Epithelial cell of esophagus (primary cell): ENCODE measurements around the gene CPLANE2.

ENCODE experiments used
- DNase-seq: peaks from one replicate; pipeline ENCODE4 v3.0.0; 2010; ENCODE audit warnings: low read depth
- H3K4me3 ChIP-seq: 2 replicates; pipeline ENCODE4 v1.5.1; 2011; ENCODE audit warnings: mild to moderate bottlenecking, low read length, control low read depth
- TF ChIP-seq, protein P1 (sequence below): IDR thresholded peaks from 2 replicates; pipeline ENCODE4 v1.5.1; 2011; ENCODE audit warnings: low read depth, mild to moderate bottlenecking, low read length, control low read depth, inconsistent platforms; ENCODE audit not compliant: insufficient read depth; ENCODE audit errors: missing control alignments

CPLANE2 gene, protein sequence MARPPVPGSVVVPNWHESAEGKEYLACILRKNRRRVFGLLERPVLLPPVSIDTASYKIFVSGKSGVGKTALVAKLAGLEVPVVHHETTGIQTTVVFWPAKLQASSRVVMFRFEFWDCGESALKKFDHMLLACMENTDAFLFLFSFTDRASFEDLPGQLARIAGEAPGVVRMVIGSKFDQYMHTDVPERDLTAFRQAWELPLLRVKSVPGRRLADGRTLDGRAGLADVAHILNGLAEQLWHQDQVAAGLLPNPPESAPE

DNA sequence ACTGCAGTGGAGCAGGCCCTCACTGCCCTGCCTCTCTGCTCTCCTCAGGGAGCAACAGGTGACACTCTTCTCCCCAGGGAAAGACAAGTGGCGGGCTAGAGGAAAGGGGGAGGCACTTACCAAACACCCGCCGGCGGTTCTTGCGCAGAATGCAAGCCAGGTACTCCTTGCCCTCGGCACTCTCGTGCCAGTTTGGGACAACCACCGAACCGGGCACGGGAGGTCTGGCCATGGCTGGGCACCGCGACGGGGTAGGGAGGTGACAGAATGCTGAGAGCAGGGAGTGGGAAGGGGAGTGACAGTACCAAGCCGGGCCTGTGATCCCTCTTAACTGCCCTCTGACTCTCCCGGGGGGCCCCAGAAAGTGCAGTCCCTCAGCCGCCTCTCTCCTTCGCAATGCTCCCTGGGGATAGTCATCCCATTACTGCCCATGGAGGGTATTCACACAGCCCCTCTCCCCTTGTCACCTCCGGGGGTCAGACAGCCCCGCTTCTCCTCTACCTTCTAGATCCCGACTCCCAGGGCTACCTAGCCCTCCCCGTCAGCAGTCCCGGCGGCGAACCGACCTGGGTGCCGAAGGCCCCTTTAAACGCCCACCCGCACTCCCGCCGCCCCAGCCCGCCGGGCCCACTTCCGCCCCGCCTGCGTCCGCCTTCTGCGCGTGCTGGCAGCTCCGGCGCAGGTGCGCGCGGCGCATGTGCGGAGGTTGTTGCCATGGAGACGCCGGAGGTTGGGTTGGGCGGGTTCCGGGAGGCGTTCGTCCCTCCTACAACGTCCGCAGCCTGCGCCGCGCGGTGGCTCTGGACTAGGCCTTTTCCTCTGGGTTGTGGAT is at the start of gene CPLANE2:
TSS of gene CPLANE2 (minus strand) at position 673 of the 832 bp plus-strand sequence. CDS start at position 232, 441 bp downstream.
- TF ChIP-seq, protein P1, sequence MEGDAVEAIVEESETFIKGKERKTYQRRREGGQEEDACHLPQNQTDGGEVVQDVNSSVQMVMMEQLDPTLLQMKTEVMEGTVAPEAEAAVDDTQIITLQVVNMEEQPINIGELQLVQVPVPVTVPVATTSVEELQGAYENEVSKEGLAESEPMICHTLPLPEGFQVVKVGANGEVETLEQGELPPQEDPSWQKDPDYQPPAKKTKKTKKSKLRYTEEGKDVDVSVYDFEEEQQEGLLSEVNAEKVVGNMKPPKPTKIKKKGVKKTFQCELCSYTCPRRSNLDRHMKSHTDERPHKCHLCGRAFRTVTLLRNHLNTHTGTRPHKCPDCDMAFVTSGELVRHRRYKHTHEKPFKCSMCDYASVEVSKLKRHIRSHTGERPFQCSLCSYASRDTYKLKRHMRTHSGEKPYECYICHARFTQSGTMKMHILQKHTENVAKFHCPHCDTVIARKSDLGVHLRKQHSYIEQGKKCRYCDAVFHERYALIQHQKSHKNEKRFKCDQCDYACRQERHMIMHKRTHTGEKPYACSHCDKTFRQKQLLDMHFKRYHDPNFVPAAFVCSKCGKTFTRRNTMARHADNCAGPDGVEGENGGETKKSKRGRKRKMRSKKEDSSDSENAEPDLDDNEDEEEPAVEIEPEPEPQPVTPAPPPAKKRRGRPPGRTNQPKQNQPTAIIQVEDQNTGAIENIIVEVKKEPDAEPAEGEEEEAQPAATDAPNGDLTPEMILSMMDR: no peak
- peak; percentile 94 for DNase-seq
- peak within 1 kb of the TSS; percentile 72 for H3K4me3 ChIP-seq

DNA sequence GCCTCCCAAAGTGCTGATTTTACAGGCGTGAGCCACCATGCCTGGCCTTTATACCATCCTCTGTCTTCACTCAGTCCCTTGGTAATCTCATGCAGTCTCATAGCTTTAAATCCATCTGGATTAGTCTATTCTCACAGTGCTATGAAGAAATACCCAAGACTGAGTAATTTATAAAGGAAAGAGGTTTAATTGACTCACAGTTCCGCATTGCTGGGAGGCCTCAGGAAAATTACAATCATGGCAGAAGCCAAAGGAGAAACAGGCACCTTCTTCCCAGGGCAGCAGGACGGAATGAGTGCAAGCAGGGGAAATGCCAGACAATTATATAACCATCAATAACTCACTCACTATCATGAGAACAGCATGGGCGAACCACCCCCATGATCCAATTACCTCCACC is 49.1 kb upstream of the CPLANE2 start:
- TF ChIP-seq, protein P1: no peak

DNA sequence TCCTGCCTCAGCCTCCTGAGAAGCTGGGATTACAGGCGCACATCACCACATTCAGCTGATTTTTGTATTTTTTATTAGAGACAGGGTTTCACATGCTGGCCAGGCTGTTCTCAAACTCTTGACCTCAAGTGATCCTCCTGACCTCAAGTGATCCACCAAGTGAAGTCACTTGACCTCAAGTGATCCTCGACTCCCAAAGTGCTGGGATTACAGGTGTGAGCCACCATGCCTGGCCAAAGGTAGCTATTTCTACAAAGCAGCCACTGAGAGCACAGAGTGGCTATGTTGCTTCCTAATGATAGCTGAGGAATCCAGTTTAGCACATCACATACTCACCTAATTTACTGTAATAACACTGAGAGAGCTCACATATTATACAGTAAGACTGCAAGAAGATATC is 44.8 kb upstream of the CPLANE2 start:
- no peak for DNase-seq
- H3K4me3 ChIP-seq: no peak overlapping the region
- TF ChIP-seq, protein P1: no peak

More for the DNA sequence above, 49.1 kb upstream of the CPLANE2 start:
- peak; percentile 34 for DNase-seq
- no peak overlapping the region for H3K4me3 ChIP-seq

DNA sequence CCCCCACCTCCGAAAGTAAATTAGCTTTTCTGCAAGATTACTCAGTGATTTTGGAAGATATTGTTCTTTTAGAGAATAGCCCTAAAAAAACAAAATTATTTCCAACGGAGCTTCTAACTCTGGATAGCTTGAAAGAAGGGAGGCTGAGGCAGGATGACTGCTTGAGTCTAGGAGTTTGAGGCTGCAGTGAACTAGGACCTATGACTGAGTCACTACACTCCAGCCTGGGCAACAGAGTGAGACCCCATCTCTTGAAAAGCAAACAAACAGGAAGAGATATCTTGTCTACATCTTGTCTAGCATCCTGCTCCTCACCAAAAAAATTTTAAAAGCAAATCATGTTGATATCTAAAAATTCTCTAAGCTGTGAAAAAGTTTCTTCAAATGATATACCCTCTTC is 42.2 kb upstream of the CPLANE2 start:
- TF ChIP-seq, protein P1: no peak
- H3K4me3 ChIP-seq: no peak overlapping the region
- no peak for DNase-seq

DNA sequence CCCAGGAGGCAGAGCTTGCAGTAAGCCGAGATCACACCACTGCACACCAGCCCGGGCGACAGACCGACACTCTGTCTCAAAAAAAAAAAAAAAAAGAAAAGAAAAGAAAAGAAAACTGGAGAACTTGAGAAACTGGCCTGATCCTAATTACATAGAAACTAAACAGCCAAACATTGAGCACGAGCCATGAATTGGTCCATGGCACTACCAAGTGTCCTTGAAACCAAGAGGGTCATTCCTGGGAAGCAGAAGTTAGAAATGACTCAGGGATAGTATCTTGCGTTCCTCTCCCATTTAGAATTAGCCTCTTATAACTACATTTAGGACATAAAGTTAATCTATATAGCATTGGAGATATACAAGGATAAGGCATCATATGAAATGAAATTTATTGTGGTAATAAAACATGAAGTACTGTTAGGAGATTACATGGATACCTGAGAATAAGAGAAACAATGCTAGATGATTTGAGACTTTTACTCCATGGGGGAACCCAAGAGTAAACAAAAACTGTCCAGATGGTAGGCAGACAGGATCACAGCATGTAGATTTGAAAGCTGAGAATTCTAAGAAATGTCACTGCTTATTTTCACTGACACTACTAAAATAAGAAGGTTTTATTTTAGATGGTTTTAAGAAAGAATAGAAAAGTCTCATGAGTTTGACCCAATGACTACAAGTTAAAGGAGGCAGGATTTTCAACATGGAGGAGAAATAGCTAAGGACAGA is 39.5 kb upstream of the CPLANE2 start:
- DNase-seq: no peak
- TF ChIP-seq, protein P1: no peak

DNA sequence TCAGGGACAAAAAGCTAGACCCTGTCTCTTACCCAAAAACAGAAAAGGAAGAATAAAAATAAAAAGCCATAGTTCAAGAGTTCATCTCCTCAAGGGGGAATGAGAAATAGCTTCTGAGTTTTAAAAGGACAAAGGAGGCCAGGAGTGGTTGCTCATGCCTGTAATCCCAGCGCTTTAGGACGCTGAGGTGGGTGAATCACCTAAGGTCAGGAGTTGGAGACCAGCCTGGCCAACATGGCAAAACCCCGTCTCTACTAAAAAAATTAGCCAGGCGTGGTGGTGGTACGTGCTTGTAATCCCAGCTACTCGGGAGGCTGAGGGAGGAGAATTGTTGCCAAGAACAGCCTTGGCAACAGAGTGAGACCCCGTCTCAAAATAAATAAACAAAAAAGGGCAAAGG is 38.6 kb upstream of the CPLANE2 start:
- H3K4me3 ChIP-seq: no peak overlapping the region
- no peak for DNase-seq
- TF ChIP-seq, protein P1: no peak

More for the DNA sequence above, 39.5 kb upstream of the CPLANE2 start:
- no peak overlapping the region for H3K4me3 ChIP-seq
